ENCODE measurements around the gene TMEM35A. TPM values are rescaled to one million over a fixed set of nuclear protein-coding genes. Genes with fewer than 3 reads are reported as not detected.

TMEM35A gene
- polyA plus RNA-seq, 3 donors, result not detected

DNA sequence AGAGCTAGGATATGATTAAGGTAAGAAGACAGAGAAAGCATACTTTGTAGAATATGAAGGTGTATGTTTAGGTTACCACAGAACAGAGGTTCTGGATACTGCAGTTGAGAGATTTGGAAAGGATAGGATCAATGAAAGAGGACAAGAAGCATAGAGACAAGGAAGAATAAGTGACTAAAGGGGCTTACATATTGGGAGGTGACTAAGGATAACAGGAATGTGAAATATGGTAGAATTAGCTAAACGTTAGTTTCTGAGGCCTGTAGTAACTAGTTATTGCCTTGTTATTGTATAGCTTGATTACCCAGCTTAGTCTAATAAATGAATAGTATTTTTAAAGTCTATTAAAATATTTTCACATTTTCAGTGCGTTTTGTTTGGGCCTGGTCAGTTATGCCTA lies 57.6 kb downstream of the TMEM35A start:
- TF ChIP-seq CTCF (IDR thresholded peaks at IDR 0.05), result no peak
- H3K9me3 Mint-ChIP-seq, result peaks cover 0 to 2% (median 0%) of the 10 kb centered on the region in 7 donors
- Histone ChIP-seq H3K79me2 (ENCODE audit: insufficient read depth, low read length) (no peaks in the 10 kb centered on the region), H3K4me3 (replicated peaks in 1 of 3; ENCODE audit: low read depth in 2 of 3, low read length in 3 of 3) (no peak overlapping the region), H3K9ac (ENCODE audit: insufficient read depth, low read length, poor library complexity, severe bottlenecking) (no peak overlapping the region), H3K9me3 (replicated peaks in 1 of 2; ENCODE audit: control insufficient read depth in 1 of 2, insufficient read depth in 1 of 2, low read length in 2 of 2) (no peaks in the 10 kb centered on the region), H2AFZ (ENCODE audit: insufficient read depth, low read depth, low read length, poor library complexity, severe bottlenecking) (no peak overlapping the region), H3K27me3 (ENCODE audit: control insufficient read depth in 2 of 2, insufficient read depth in 2 of 2, low read length in 2 of 2) (no peaks in the 10 kb centered on the region), H4K20me1 (ENCODE audit: insufficient read depth, low read length) (no peaks in the 10 kb centered on the region), H3K27ac (ENCODE audit: low read depth in 1 of 2, low read length in 2 of 2) (no peak overlapping the region), H3K4me1 (ENCODE audit: control insufficient read depth in 1 of 2, insufficient read depth in 2 of 2, low read length in 2 of 2) (no peaks in the 10 kb centered on the region), H3K4me2 (replicated peaks; ENCODE audit: extremely low read depth, low read length, poor library complexity, severe bottlenecking) (no peak overlapping the region), H3K36me3 (replicated peaks in 1 of 2; ENCODE audit: control insufficient read depth in 1 of 2, insufficient read depth in 2 of 2, low read length in 2 of 2) (peaks cover 5 to 37% of the 10 kb centered on the region in 2 donors)
- peaks cover 0 to 3% (median 0%) of the 10 kb centered on the region in 3 donors for H3K27me3 Mint-ChIP-seq (ENCODE audit: low read depth in 3 of 3)
- intact Hi-C loops (cut with micrococcal nuclease), result no loop called here
- no CpG with 5 or more reads among the region's 2 CpGs for WGBS (ENCODE audit: insufficient coverage)
- no peak overlapping the region for H3K27ac Mint-ChIP-seq
- DNase-seq, result no peak
- peaks cover 37% of the 10 kb centered on the region in 2 donors for H3K36me3 Mint-ChIP-seq
- H3K4me3 Mint-ChIP-seq, result no peak overlapping the region
- H3K4me1 Mint-ChIP-seq, result no peaks in the 10 kb centered on the region

Other genes with a start within 250 kb of the TMEM35A start
- gene NOX1, start 204.5 kb upstream of the TMEM35A start, polyA plus RNA-seq, result not detected
- not detected for gene XKRX, start 150.0 kb upstream of the TMEM35A start, polyA plus RNA-seq
- gene ARL13A, start 109.2 kb upstream of the TMEM35A start, polyA plus RNA-seq, result not detected
- gene TRMT2B, start 26.8 kb upstream of the TMEM35A start, polyA plus RNA-seq, result 10 to 100 TPM; 10.5 to 13.3 (median 13.0) TPM
- gene CENPI, start 19.3 kb downstream of the TMEM35A start, polyA plus RNA-seq, result under 1 TPM in 2 of 3 donors, not detected in 1; 0.07 to 0.17 TPM
- gene DRP2, start 140.9 kb downstream of the TMEM35A start, polyA plus RNA-seq, result not detected
- gene TAF7L, start 212.5 kb downstream of the TMEM35A start, polyA plus RNA-seq, result not detected